Smooth muscle cell (in vitro differentiated cells): ENCODE data around the gene SLC26A3. TPM values are rescaled to one million over a fixed set of nuclear protein-coding genes. Genes with fewer than 3 reads are reported as not detected.

ENCODE experiments used
- DNase-seq: peaks from one replicate; lab custom pipeline; 2025; ENCODE audit not compliant: unreplicated experiment; lab: John Stamatoyannopoulos, UW
- H2AFZ ChIP-seq: fragments of 200-600 bp; sonication (generic); 2 replicates; pipeline ENCODE4 v1.6.0; 2016; ENCODE audit warnings: antibody characterized with exemption, low read depth, mild to moderate bottlenecking
- H3F3A ChIP-seq: fragments of 200-600 bp; sonication (generic); 2 replicates; pipeline ENCODE4 v1.6.0; 2017; ENCODE audit warnings: antibody characterized with exemption, low read depth
- H3K27ac ChIP-seq: fragments of 200-600 bp; sonication (generic); 2 replicates; pipeline ENCODE4 v1.5.1; 2016; ENCODE audit warnings: low read depth, mild to moderate bottlenecking
- H3K27me3 ChIP-seq: fragments of 200-600 bp; sonication (generic); 2 replicates; pipeline ENCODE4 v1.6.1; 2016; ENCODE audit warnings: low read depth, mild to moderate bottlenecking
- H3K36me3 ChIP-seq: fragments of 200-600 bp; sonication (generic); 2 replicates; pipeline ENCODE4 v1.5.1; 2016; ENCODE audit warnings: low read depth
- H3K4me1 ChIP-seq: fragments of 200-600 bp; sonication (generic); 2 replicates; pipeline ENCODE4 v1.5.1; 2016; ENCODE audit warnings: low read depth
- H3K4me2 ChIP-seq: fragments of 200-600 bp; sonication (generic); 2 replicates; pipeline ENCODE4 v1.6.0; 2016; ENCODE audit warnings: mild to moderate bottlenecking
- H3K4me3 ChIP-seq: fragments of 200-600 bp; sonication (generic); 2 replicates; pipeline ENCODE4 v1.5.1; 2016; ENCODE audit warnings: mild to moderate bottlenecking
- H3K79me2 ChIP-seq: fragments of 200-600 bp; sonication (generic); 2 replicates; pipeline ENCODE4 v1.6.0; 2016; ENCODE audit warnings: low read depth, mild to moderate bottlenecking
- H3K9ac ChIP-seq: fragments of 200-600 bp; sonication (generic); 2 replicates; pipeline ENCODE4 v1.6.0; 2016; ENCODE audit warnings: low read depth
- H3K9me3 ChIP-seq: fragments of 200-600 bp; sonication (generic); replicated peaks from 2 replicates; pipeline ENCODE4 v1.5.1; 2016; ENCODE audit warnings: low read depth
- H4K20me1 ChIP-seq: fragments of 200-600 bp; sonication (generic); 2 replicates; pipeline ENCODE4 v1.6.0; 2016; ENCODE audit warnings: low read depth
- WGBS: methylation state at CpG from one replicate; pipeline ENCODE4 v1.1.7; 2016; ENCODE audit warnings: low lambda C conversion rate; 5-methylcytosine and 5-hydroxymethylcytosine counted together
- polyA plus RNA-seq: library from polyadenylated mRNA; unstranded; fragments of >200 nt; fragmentation: Nextera tagmentation; extraction: Ambion mirVana; gene quantifications from 2 replicates; pipeline ENCODE4 v1.2.1, GENCODE V29; 2016
- total RNA-seq: library from RNA; depleted of rRNA; stranded (reverse); fragments of >200 nt; gene quantifications from 2 replicates; pipeline ENCODE4 v1.2.3, GENCODE V29; 2014
- TF ChIP-seq, protein P1 (sequence below): fragments of 200-600 bp; sonication (generic); IDR thresholded peaks from 2 replicates; pipeline ENCODE4 v1.5.1; 2017; ENCODE audit warnings: borderline replicate concordance, mild to moderate bottlenecking, antibody characterized with exemption; ENCODE audit not compliant: insufficient read depth, poor library complexity, severe bottlenecking

SLC26A3 gene
- total and polyA plus RNA-seq, 2 experiments from 2014 or later: not detected

DNA sequence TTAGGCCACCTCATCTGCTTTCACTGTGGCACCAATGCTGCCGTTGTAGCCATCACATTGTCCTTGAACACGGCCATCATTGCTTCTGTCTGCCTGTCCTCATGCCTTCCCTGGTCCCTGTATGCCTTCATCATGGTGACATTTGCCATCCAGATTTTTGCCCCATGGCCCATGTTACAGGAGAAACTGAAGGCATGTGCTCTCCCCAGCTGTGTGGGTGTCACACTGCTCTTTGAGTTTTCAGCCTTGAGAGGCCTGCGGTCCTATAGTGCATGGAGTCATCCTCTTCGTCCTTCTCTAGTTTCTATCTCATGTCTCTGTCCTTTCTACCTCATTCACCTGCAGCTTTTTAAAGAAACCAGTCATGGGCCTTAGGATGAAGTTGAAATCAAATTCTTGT lies 6.2 kb upstream of the SLC26A3 start:
- 88% methylated on average over 4 of the region's 4 CpGs for WGBS
- Histone ChIP-seq H3K4me2 (no peak overlapping the region), H3K36me3 (no peaks in the 10 kb centered on the region), H3K27me3 (no peaks in the 10 kb centered on the region), H4K20me1 (no peaks in the 10 kb centered on the region), H3K27ac (no peak overlapping the region), H2AFZ (no peak overlapping the region), H3K9me3 (no peaks in the 10 kb centered on the region), H3K4me1 (no peaks in the 10 kb centered on the region), H3K9ac (no peak overlapping the region), H3K79me2 (no peaks in the 10 kb centered on the region), H3F3A (no peaks in the 10 kb centered on the region), H3K4me3 (no peak overlapping the region)
- TF ChIP-seq, protein P1, sequence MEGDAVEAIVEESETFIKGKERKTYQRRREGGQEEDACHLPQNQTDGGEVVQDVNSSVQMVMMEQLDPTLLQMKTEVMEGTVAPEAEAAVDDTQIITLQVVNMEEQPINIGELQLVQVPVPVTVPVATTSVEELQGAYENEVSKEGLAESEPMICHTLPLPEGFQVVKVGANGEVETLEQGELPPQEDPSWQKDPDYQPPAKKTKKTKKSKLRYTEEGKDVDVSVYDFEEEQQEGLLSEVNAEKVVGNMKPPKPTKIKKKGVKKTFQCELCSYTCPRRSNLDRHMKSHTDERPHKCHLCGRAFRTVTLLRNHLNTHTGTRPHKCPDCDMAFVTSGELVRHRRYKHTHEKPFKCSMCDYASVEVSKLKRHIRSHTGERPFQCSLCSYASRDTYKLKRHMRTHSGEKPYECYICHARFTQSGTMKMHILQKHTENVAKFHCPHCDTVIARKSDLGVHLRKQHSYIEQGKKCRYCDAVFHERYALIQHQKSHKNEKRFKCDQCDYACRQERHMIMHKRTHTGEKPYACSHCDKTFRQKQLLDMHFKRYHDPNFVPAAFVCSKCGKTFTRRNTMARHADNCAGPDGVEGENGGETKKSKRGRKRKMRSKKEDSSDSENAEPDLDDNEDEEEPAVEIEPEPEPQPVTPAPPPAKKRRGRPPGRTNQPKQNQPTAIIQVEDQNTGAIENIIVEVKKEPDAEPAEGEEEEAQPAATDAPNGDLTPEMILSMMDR: no peak
- no peak for DNase-seq

DNA sequence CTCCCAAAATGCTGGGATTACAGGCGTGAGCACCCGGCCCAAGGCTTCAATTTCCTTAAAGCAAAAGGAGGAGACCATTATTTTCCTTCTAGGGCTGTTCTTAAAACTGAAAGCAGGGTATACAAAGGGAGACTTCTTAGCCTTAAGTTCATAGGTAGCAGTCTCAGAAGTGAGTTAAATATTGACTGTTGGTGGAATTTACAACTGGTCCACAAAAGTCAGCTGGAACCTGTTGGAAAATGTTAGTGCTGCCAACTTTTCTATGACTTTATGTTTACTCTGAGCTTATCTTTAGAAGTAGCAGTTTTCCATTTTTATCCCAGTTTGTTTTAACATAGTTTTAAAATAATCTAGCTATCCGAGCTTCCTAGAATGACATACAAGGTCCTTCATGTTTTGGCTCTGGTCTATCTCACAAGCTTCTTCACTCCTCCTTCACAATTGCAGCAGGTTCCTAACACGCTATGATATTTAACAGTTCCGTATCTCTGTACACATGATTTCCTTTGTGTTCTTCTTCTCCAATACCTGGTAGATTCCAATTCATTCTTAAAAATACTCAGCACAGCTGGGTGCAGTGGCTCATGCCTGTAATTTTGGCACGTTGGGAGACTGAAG lies 3.3 kb downstream of the SLC26A3 start:
- H4K20me1 ChIP-seq: no peaks in the 10 kb centered on the region
- H3K36me3 ChIP-seq: no peaks in the 10 kb centered on the region
- no peak overlapping the region for H3K4me2 ChIP-seq
- H3K9me3 ChIP-seq: no peaks in the 10 kb centered on the region
- DNase-seq: no peak
- no peaks in the 10 kb centered on the region for H3F3A ChIP-seq
- H3K4me3 ChIP-seq: peak overlapping the region; percentile 6
- WGBS: 77% methylated on average over 6 of the region's 6 CpGs
- no peak overlapping the region for H3K27ac ChIP-seq
- H2AFZ ChIP-seq: no peak overlapping the region
- TF ChIP-seq, protein P1: no peak
- no peak overlapping the region for H3K9ac ChIP-seq
- H3K4me1 ChIP-seq: no peaks in the 10 kb centered on the region
- H3K27me3 ChIP-seq: peaks cover 5% of the 10 kb centered on the region
- H3K79me2 ChIP-seq: no peaks in the 10 kb centered on the region

DNA sequence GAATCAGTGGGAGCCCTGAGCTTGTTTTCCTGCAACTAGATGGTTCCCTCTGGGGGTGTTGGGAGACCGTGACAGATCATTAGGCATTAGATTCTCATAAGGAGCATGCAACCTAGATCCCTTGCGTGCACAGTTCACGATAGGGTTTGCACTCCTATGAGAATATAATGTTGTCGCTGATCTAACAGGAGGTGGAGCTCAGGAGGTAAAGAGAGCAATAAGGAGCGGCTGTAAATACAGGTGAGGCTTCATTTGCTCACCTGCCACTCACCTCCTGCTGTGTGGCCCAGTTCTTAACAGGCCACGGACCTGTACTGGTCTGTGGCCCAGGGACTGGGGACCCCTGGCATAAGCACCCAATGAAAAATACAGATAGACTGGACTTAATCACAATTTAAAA lies 10.7 kb downstream of the SLC26A3 start:
- H3K27ac ChIP-seq: no peak overlapping the region
- H3K9ac ChIP-seq: no peak overlapping the region
- no peaks in the 10 kb centered on the region for H3K79me2 ChIP-seq
- no peaks in the 10 kb centered on the region for H3F3A ChIP-seq
- no peak overlapping the region for H3K4me3 ChIP-seq
- H4K20me1 ChIP-seq: no peaks in the 10 kb centered on the region
- no peaks in the 10 kb centered on the region for H3K9me3 ChIP-seq
- 78% methylated on average over 6 of the region's 6 CpGs for WGBS
- DNase-seq: no peak
- no peaks in the 10 kb centered on the region for H3K27me3 ChIP-seq
- TF ChIP-seq, protein P1: no peak
- H3K4me1 ChIP-seq: no peaks in the 10 kb centered on the region
- no peak overlapping the region for H3K4me2 ChIP-seq
- H3K36me3 ChIP-seq: no peaks in the 10 kb centered on the region
- no peak overlapping the region for H2AFZ ChIP-seq

DNA sequence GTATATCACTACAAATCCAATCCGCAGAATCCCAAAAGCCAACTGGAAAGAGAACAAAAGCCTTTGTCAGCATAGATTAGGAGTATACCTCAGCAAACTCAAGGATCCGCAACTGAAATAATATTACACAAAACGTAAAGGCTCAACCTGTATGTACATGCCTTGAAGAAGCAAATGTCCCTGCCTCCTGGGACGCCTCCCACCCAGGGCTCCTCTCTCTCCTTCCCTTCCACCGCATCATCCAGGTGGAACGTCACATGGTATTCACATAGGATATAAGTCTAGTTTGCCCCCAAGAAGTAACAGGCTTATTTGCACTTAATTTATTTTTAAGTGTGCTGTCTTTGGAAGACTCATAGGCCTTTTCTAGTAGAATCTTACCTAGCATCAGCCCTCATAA lies 13.4 kb downstream of the SLC26A3 start:
- H2AFZ ChIP-seq: no peak overlapping the region
- H3K4me3 ChIP-seq: no peak overlapping the region
- H3K9ac ChIP-seq: no peak overlapping the region
- no peaks in the 10 kb centered on the region for H3K27me3 ChIP-seq
- H3K4me2 ChIP-seq: no peak overlapping the region
- WGBS: 91% methylated on average over 6 of the region's 6 CpGs
- no peaks in the 10 kb centered on the region for H4K20me1 ChIP-seq
- no peaks in the 10 kb centered on the region for H3K4me1 ChIP-seq
- TF ChIP-seq, protein P1: no peak
- H3K27ac ChIP-seq: no peak overlapping the region
- H3K9me3 ChIP-seq: no peaks in the 10 kb centered on the region
- no peaks in the 10 kb centered on the region for H3K36me3 ChIP-seq
- no peaks in the 10 kb centered on the region for H3F3A ChIP-seq
- H3K79me2 ChIP-seq: no peaks in the 10 kb centered on the region
- DNase-seq: no peak
